ENCODE data around the gene ZNFX1.
A peak's percentile ranks its signal among the peaks of the same experiment; 100 is the strongest.
"Not testable (repeated sequence)": the region's sequence is repeated elsewhere in the genome, so short reads cannot be mapped to it uniquely, and the experiment has no call there.

Gene ZNFX1

DNA sequence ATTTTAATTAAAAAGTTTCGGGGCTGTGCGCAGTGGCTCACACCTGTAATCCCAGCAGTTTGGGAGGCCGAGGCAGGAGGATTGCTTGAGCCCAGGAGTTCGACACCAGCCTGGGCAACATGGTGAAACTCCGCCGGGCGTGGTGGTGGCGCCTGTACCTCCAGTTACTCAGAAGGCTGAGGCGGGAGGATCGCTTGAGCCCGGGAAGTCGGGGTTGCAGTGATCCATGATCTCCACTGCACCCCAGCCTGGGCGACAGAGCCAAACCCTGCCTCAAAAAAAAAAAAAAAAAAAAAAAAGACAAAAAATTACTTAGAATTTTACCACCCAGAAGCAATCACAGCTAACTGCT is 59.1 kb downstream of the ZNFX1 start:
- H3K4me3 ChIP-seq (ENCODE audit: low read length) = peak overlapping the region; percentile 76
- H3K9ac ChIP-seq (ENCODE audit: low read length) = peak overlapping the region; percentile 62
- H3K27me3 ChIP-seq (ENCODE audit: control insufficient read depth, insufficient read depth, low read length) = not testable (repeated sequence)

DNA sequence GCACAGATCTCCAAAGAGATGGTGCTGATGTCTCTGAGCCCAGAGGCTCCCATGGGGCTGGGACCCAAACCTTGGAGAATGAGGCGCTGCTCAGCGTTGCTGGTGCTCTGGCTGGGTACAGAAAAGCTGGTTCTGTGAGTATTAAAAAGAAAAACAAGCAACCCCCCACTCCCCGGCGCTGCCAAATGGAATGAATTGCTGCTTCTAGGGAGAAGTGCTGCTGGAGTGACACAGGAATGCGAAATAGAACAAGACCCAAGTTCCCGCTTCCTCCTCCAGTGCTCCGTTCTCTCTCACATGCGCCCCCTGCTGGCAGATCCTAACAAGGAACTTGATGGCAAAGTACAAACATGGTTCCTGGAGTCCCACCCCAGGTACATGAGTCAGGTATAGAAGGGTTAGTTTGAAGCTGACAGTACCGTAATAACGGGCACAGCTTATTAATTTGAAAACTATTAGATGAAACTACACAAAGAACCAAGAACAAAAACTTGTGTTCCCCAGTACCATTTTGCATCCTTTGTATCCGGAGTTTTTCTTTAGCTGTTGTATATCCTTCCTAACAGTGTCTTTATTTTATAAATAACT is 60.8 kb downstream of the ZNFX1 start:
- Histone ChIP-seq H3K9ac (ENCODE audit: low read length) (no peak overlapping the region), H3K27ac (ENCODE audit: low read length) (no peak overlapping the region), H3K9me3 (ENCODE audit: control insufficient read depth, low read depth, low read length) (no peaks in the 10 kb centered on the region), H3K4me1 (ENCODE audit: control insufficient read depth, low read depth, low read length) (peaks cover 8% of the 10 kb centered on the region), H3K27me3 (ENCODE audit: control insufficient read depth, insufficient read depth, low read length) (no peaks in the 10 kb centered on the region), H3K4me3 (ENCODE audit: low read length) (no peak overlapping the region), H3K36me3 (ENCODE audit: control insufficient read depth, low read depth, low read length) (peaks cover 6% of the 10 kb centered on the region)

More for the DNA sequence above, 59.1 kb downstream of the ZNFX1 start:
- not testable (repeated sequence) for H3K4me1 ChIP-seq (ENCODE audit: control insufficient read depth, low read depth, low read length); H3K9me3 ChIP-seq (ENCODE audit: control insufficient read depth, low read depth, low read length)
- Histone ChIP-seq H3K36me3 (ENCODE audit: control insufficient read depth, low read depth, low read length) (peaks cover 16% of the 10 kb centered on the region), H3K27ac (ENCODE audit: low read length) (peak overlapping the region; percentile 12)

DNA sequence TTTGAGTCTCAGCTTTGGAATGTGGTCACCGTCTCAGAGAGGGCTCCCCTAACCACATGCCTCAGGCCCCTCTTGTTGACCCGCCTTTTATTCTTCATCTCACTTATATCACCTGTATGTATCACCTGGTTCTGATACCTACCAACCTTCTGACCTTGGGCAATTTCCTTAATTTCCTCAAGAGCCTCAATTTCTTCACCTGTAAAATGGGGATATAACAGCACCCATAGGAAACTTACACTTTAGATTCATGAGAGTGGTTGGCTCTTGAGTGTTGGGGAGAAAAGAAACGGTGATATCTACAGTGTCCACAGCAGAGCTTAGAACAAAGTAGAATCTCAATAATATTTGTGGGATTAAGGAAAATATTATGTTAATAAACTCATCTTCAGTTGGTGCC is 62.6 kb downstream of the ZNFX1 start:
- Histone ChIP-seq H3K36me3 (ENCODE audit: control insufficient read depth, low read depth, low read length) (no peaks in the 10 kb centered on the region), H3K4me3 (ENCODE audit: low read length) (no peak overlapping the region), H3K4me1 (ENCODE audit: control insufficient read depth, low read depth, low read length) (peaks cover 8% of the 10 kb centered on the region), H3K27me3 (ENCODE audit: control insufficient read depth, insufficient read depth, low read length) (no peaks in the 10 kb centered on the region), H3K9ac (ENCODE audit: low read length) (no peak overlapping the region), H3K27ac (ENCODE audit: low read length) (no peak overlapping the region), H3K9me3 (ENCODE audit: control insufficient read depth, low read depth, low read length) (peaks cover 2% of the 10 kb centered on the region)

DNA sequence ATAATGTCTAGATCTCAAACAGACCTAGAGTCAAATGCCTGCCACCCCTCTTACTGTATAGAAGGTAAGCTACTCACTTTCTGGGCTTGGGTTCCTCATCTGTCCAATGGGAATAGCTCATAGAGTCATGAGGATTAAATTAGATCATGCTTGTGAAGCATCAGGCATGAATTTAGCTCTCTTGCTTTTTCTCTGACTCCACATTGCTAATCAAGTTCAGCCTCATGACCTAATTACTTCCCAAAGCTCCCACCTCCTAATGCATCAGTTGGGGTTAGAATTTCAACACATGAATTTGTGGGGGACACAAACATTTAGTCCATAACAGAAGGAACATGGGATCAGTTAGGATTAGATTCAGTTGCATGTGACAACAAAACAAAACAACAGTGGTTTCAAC is 63.3 kb downstream of the ZNFX1 start:
- peaks cover 8% of the 10 kb centered on the region for H3K4me1 ChIP-seq (ENCODE audit: control insufficient read depth, low read depth, low read length)
- H3K9ac ChIP-seq (ENCODE audit: low read length) = no peak overlapping the region
- H3K4me3 ChIP-seq (ENCODE audit: low read length) = no peak overlapping the region
- H3K9me3 ChIP-seq (ENCODE audit: control insufficient read depth, low read depth, low read length) = peaks cover 4% of the 10 kb centered on the region
- no peak overlapping the region for H3K27ac ChIP-seq (ENCODE audit: low read length)
- no peaks in the 10 kb centered on the region for H3K27me3 ChIP-seq (ENCODE audit: control insufficient read depth, insufficient read depth, low read length)
- no peaks in the 10 kb centered on the region for H3K36me3 ChIP-seq (ENCODE audit: control insufficient read depth, low read depth, low read length)

DNA sequence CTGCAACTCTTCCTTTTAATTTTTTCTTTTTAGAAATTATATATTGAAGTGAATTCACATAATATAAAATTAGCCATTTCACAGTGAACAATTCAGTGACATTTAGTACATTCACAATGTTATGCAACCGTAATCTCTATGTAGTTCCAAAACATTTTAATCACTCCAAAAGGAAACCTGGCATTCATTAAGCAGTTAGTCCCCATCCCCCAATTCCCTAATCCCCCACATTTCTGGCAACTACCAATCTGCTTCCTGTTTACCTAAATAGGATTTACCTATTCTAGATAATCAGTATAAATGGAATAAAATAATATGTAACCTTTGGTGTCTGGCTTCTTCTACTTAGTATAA is 67.1 kb downstream of the ZNFX1 start:
- Histone ChIP-seq H3K27me3 (ENCODE audit: control insufficient read depth, insufficient read depth, low read length) (no peaks in the 10 kb centered on the region), H3K36me3 (ENCODE audit: control insufficient read depth, low read depth, low read length) (no peaks in the 10 kb centered on the region), H3K4me1 (ENCODE audit: control insufficient read depth, low read depth, low read length) (no peaks in the 10 kb centered on the region), H3K27ac (ENCODE audit: low read length) (no peak overlapping the region), H3K9ac (ENCODE audit: low read length) (no peak overlapping the region), H3K9me3 (ENCODE audit: control insufficient read depth, low read depth, low read length) (peaks cover 4% of the 10 kb centered on the region), H3K4me3 (ENCODE audit: low read length) (no peak overlapping the region)

DNA sequence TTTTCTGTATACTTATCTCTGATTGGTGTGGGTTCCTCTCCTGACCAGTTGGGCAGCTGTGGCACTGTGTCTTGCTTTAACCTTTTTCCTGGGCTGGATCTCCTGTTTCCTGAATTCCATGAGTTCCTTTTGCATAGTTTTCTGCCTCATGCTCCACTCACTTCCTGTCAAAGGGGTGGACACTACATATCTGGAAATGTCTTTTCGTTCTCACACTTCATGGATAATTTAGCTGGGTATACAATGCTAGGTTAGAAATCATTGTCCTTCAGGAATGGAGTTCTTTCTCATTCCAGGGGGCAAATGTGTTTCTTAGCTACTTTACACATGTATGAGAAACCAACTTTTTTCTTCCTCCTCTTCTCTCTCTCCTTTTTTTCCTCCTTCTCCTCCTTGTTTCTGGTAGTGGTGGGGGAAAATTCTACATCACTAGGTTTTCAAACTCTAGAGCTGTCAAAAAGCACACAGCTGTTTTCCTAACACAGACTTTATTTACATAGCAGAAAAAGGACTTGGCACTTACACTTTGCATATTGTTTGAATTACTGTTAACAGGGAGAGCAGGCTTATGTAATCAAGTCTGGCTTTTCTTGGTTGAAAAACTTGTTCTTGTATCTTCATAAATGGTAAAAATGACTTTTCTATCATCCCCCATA is 67.6 kb downstream of the ZNFX1 start:
- Histone ChIP-seq H3K27ac (ENCODE audit: low read length) (no peak overlapping the region), H3K9me3 (ENCODE audit: control insufficient read depth, low read depth, low read length) (peaks cover 4% of the 10 kb centered on the region), H3K9ac (ENCODE audit: low read length) (no peak overlapping the region)

DNA sequence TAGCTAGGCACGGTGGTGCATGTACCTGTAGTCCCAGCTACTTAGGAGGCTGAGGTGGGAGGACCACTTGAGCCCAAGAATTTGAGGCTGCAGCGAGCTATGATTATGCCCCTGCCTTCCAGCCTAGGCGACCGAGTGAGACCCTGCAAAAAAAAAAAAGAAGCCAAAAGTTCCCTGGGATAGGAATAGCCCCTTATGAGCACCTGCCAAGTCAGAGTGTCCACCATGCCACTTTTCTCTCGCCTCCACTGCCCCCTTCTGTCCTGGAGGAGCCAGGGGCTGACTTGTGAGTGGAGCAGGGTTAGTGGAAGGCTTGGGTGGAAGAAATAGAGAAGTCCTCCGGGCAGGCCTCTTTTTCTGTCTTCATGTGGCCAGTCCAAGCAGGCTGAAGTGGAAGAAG is 70.8 kb downstream of the ZNFX1 start:
- H3K36me3 ChIP-seq (ENCODE audit: control insufficient read depth, low read depth, low read length) = no peaks in the 10 kb centered on the region
- no peak overlapping the region for H3K4me3 ChIP-seq (ENCODE audit: low read length)
- no peak overlapping the region for H3K9ac ChIP-seq (ENCODE audit: low read length)
- H3K27me3 ChIP-seq (ENCODE audit: control insufficient read depth, insufficient read depth, low read length) = no peaks in the 10 kb centered on the region
- H3K9me3 ChIP-seq (ENCODE audit: control insufficient read depth, low read depth, low read length) = peaks cover 4% of the 10 kb centered on the region
- no peaks in the 10 kb centered on the region for H3K4me1 ChIP-seq (ENCODE audit: control insufficient read depth, low read depth, low read length)
- H3K27ac ChIP-seq (ENCODE audit: low read length) = no peak overlapping the region

More for the DNA sequence above, 67.6 kb downstream of the ZNFX1 start:
- H3K4me1 ChIP-seq (ENCODE audit: control insufficient read depth, low read depth, low read length) = no peaks in the 10 kb centered on the region
- no peaks in the 10 kb centered on the region for H3K36me3 ChIP-seq (ENCODE audit: control insufficient read depth, low read depth, low read length)
- no peak overlapping the region for H3K4me3 ChIP-seq (ENCODE audit: low read length)
- no peaks in the 10 kb centered on the region for H3K27me3 ChIP-seq (ENCODE audit: control insufficient read depth, insufficient read depth, low read length)

DNA sequence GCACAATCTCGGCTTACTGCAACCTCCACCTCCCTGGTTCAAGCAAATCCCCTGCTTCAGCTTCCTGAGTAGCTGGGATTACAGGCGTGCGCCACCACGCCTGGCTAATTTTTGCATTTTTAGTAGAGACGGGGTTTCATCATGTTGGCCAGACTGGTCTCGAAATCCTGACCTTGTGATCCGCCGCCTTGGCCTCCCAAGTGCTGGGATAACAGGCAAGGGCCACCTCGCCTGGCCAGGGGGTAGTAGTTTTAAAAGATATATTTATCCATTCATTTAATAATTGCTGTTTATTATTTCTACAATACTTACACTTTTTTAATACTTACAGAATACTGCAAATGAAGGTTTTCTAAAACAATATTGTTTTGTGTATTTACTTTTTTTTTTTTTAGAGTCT is 74.1 kb downstream of the ZNFX1 start:
- H3K27me3 ChIP-seq (ENCODE audit: control insufficient read depth, insufficient read depth, low read length) = no peaks in the 10 kb centered on the region
- no peak overlapping the region for H3K9ac ChIP-seq (ENCODE audit: low read length)
- H3K27ac ChIP-seq (ENCODE audit: low read length) = no peak overlapping the region
- H3K4me3 ChIP-seq (ENCODE audit: low read length) = no peak overlapping the region
- H3K36me3 ChIP-seq (ENCODE audit: control insufficient read depth, low read depth, low read length) = no peaks in the 10 kb centered on the region
- no peaks in the 10 kb centered on the region for H3K4me1 ChIP-seq (ENCODE audit: control insufficient read depth, low read depth, low read length)
- no peaks in the 10 kb centered on the region for H3K9me3 ChIP-seq (ENCODE audit: control insufficient read depth, low read depth, low read length)

DNA sequence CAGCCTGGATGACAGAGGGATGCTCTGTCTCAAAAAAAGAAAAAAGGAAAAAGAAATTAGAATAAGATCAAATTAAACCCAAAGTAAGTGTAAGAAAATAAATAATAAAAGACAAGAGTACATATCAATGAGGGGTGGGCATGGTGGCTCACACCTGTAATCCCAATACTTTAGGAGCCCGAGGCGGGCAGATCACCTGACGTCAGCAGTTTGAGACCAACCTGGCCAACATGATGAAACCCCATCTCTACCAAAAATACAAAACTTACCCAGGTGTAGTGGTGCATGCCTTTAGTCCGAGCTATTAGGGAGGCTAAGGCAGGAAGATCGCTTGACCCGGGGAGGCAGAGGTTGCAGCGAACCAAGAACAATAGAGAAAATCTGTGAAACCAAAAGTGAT is 74.8 kb downstream of the ZNFX1 start:
- Histone ChIP-seq H3K27me3 (ENCODE audit: control insufficient read depth, insufficient read depth, low read length) (no peaks in the 10 kb centered on the region), H3K9ac (ENCODE audit: low read length) (no peak overlapping the region), H3K36me3 (ENCODE audit: control insufficient read depth, low read depth, low read length) (no peaks in the 10 kb centered on the region), H3K4me1 (ENCODE audit: control insufficient read depth, low read depth, low read length) (no peaks in the 10 kb centered on the region), H3K4me3 (ENCODE audit: low read length) (no peak overlapping the region), H3K9me3 (ENCODE audit: control insufficient read depth, low read depth, low read length) (no peaks in the 10 kb centered on the region), H3K27ac (ENCODE audit: low read length) (no peak overlapping the region)

DNA sequence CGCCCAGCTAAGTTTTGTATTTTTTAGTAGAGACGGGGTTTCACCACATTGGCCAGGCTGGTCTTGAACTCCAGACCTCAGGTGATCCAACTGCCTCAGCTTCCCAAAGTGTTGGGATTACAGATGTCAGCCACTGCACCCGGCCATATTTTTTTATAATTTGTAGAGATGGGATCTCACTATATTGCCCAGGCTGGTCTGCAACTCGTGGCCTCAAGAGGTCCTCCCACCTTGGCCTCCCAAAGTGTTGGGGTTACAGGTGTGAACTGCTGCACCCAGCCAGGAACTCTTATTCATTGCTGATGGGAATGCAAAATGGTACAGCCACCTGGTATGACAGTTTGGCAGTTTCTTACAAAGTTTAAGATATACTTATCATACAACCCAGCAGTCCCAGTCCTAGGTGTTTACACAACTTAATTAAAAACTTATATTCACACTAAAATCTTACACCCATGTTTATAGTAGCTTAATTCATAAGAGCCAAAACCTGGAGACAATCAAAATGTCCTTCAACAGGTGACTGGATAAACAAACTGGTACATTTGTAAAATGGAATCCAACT is 78.0 kb downstream of the ZNFX1 start:
- Histone ChIP-seq H3K27me3 (ENCODE audit: control insufficient read depth, insufficient read depth, low read length) (no peaks in the 10 kb centered on the region), H3K4me1 (ENCODE audit: control insufficient read depth, low read depth, low read length) (no peaks in the 10 kb centered on the region), H3K9me3 (ENCODE audit: control insufficient read depth, low read depth, low read length) (no peaks in the 10 kb centered on the region), H3K27ac (ENCODE audit: low read length) (no peak overlapping the region), H3K9ac (ENCODE audit: low read length) (no peak overlapping the region), H3K4me3 (ENCODE audit: low read length) (no peak overlapping the region), H3K36me3 (ENCODE audit: control insufficient read depth, low read depth, low read length) (no peaks in the 10 kb centered on the region)

DNA sequence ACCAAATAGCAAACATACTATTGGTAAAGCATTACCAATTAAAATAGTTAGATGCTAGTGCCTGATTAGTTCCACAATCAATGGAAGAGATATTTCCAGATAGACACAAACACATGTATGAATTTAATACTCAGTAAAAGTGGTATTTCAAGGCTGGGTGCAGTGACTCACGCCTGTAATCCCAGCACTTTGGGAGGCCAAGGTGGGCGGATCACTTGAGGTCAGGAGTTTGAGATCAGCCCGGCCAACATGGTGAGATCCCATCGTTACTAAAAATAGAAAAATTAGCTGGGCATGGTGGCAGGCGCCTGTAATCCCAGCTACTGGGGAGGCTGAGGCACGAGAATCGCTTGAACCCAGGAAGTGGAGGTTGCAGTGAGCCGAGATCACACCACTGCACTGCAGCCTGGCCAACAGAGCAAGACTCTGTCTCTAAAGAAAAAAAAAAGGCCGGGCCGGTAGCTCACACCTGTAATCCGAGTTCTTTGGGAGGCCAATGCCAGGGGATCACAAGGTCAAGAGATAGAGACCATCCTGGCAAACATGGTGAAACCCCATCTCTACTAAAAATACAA is 84.8 kb downstream of the ZNFX1 start:
- not testable (repeated sequence) for H3K4me3 ChIP-seq (ENCODE audit: low read length); H3K9me3 ChIP-seq (ENCODE audit: control insufficient read depth, low read depth, low read length); H3K4me1 ChIP-seq (ENCODE audit: control insufficient read depth, low read depth, low read length); H3K27me3 ChIP-seq (ENCODE audit: control insufficient read depth, insufficient read depth, low read length); H3K36me3 ChIP-seq (ENCODE audit: control insufficient read depth, low read depth, low read length); H3K9ac ChIP-seq (ENCODE audit: low read length); H3K27ac ChIP-seq (ENCODE audit: low read length)

Data from iPS-18a (cell line).